AG04449 (cell line): Measurements from ENCODE around the gene SAMD14.

Experiments
- CTCF ChIA-PET: fragments of 350-600 bp; formaldehyde crosslinking; extraction: SDS; loops from one replicate; lab custom pipeline; 2021; ENCODE audit warnings: antibody characterized with exemption; lab: Yijun Ruan, JAX
- POLR2A ChIA-PET: fragments of 400-600, 350-600 bp; formaldehyde crosslinking; extraction: SDS; loops from one replicate; lab custom pipeline; 2020; ENCODE audit warnings: antibody characterized with exemption, inconsistent platforms; lab: Yijun Ruan, JAX
- DNase-seq: peaks from one replicate; pipeline ENCODE4 v3.0.0-alpha.2; 2010; ENCODE audit warnings: low read depth, low spot score
- H3K4me3 ChIP-seq: 2 replicates; pipeline ENCODE4 v1.5.1; 2011; ENCODE audit warnings: low read depth, mild to moderate bottlenecking, control low read depth, low read length
- CTCF ChIP-seq: IDR thresholded peaks from one replicate; pipeline ENCODE4 v1.5.1; 2011; ENCODE audit warnings: mild to moderate bottlenecking, moderate library complexity, low read length, control low read depth, inconsistent platforms; ENCODE audit not compliant: insufficient read depth; ENCODE audit errors: missing control alignments

The SAMD14 gene

GRCh38 chr17:50155115-50155819 lies 25.3 kb upstream of the SAMD14 start:
- DNase-seq, result no peak
- POLR2A ChIA-PET, result no interaction called here
- CTCF ChIA-PET, result interaction anchor here (1.0 to 11.9 kb wide), 8 partner anchors 8 to 598 kb away, joined by 3 to 143 read pairs (median 12); partner anchors contain the start of gene SGCA

GRCh38 chr17:50154604-50155003 lies 24.6 kb upstream of the SAMD14 start:
- CTCF ChIA-PET, result interaction anchor here (1.0 to 11.9 kb wide), 9 partner anchors 9 to 598 kb away, joined by 3 to 143 read pairs (median 7); partner anchors contain the start of gene SGCA
- H3K4me3 ChIP-seq, result no peak overlapping the region
- DNase-seq, result no peak
- POLR2A ChIA-PET, result no interaction called here
- no peak for TF ChIP-seq CTCF

More at GRCh38 chr17:50155115-50155819, 25.3 kb upstream of the SAMD14 start:
- no peak overlapping the region for H3K4me3 ChIP-seq
- no peak for TF ChIP-seq CTCF

GRCh38 chr17:50153650-50154575 lies 24.0 kb upstream of the SAMD14 start:
- DNase-seq, result no peak
- H3K4me3 ChIP-seq, result no peak overlapping the region
- TF ChIP-seq CTCF, result no peak
- POLR2A ChIA-PET, result no interaction called here
- CTCF ChIA-PET, result interaction anchor here (1.0 to 11.9 kb wide), 10 partner anchors 7 to 597 kb away, joined by 3 to 143 read pairs (median 12); partner anchors contain the start of gene SGCA

GRCh38 chr17:50152736-50153135 lies 22.8 kb upstream of the SAMD14 start:
- DNase-seq, result no peak
- ChIA-PET POLR2A (interaction anchor here (0.6 to 2.1 kb wide), 6 partner anchors 8 to 786 kb away, joined by 4 to 25 read pairs (median 6); partner anchors contain the start of genes COL1A1 and SAMD14), CTCF (interaction anchor here (0.8 to 11.9 kb wide), 16 partner anchors 9 to 143 kb away, joined by 3 to 143 read pairs (median 8); partner anchors contain the start of genes PDK2, SAMD14 and SGCA)
- TF ChIP-seq CTCF, result no peak
- no peak overlapping the region for H3K4me3 ChIP-seq

- H3K4me3 ChIP-seq, result peak overlapping the region; percentile 77
- POLR2A ChIA-PET, result interaction anchor here (0.6 to 2.1 kb wide), 10 partner anchors 9 to 787 kb away, joined by 3 to 25 read pairs (median 4); partner anchors contain the start of genes COL1A1 and SAMD14
- no peak for TF ChIP-seq CTCF
- CTCF ChIA-PET, result interaction anchor here (0.8 to 11.9 kb wide), 17 partner anchors 9 to 144 kb away, joined by 3 to 143 read pairs (median 7); partner anchors contain the start of genes PDK2, SAMD14 and SGCA
- no peak for DNase-seq
These were observed 22.1 kb upstream of the SAMD14 start for GRCh38 chr17:50151937-50152547.
